GM23338 (cell line): ENCODE results near the gene ZNF468. TPM values are rescaled to one million over a fixed set of nuclear protein-coding genes. Genes with fewer than 3 reads are reported as not detected.
A peak's percentile ranks its signal among the peaks of the same experiment; 100 is the strongest.
"Not testable (repeated sequence)": the region's sequence is repeated elsewhere in the genome, so short reads cannot be mapped to it uniquely, and the experiment has no call there.

Source experiments
- ATAC-seq: fragments of 200-7000 bp; cut with Tn5 transposase; 3 replicates; pipeline ENCODE4 v1.9.1; 2020
- DNase-seq: peaks from one replicate; pipeline ENCODE4 v3.0.0-alpha.2; 2015; ENCODE audit warnings: low spot score
- H2AFZ ChIP-seq: fragments of 200-600 bp; sonication (generic); 2 replicates; pipeline ENCODE4 v1.8.0; 2016; ENCODE audit warnings: antibody characterized with exemption, mild to moderate bottlenecking, moderate library complexity
- H3F3A ChIP-seq: fragments of 200-600 bp; sonication (generic); replicated peaks from 2 replicates; pipeline ENCODE4 v1.8.0; 2017; ENCODE audit warnings: antibody characterized with exemption, mixed run types, low read depth
- H3K27ac ChIP-seq: fragments of 200-600 bp; sonication (generic); 2 replicates; pipeline ENCODE4 v1.6.1; 2016; ENCODE audit warnings: low read depth
- H3K27me3 ChIP-seq: fragments of 200-600 bp; sonication (generic); 2 replicates; pipeline ENCODE4 v1.8.0; 2016; ENCODE audit warnings: mild to moderate bottlenecking, mixed run types, moderate library complexity; ENCODE audit not compliant: insufficient read depth
- H3K36me3 ChIP-seq: fragments of 200-600 bp; sonication (generic); 2 replicates; pipeline ENCODE4 v1.8.0; 2016; ENCODE audit warnings: mild to moderate bottlenecking; ENCODE audit not compliant: insufficient read depth
- H3K4me1 ChIP-seq: fragments of 200-600 bp; sonication (generic); 2 replicates; pipeline ENCODE4 v1.8.0; 2016; ENCODE audit warnings: mild to moderate bottlenecking, moderate library complexity; ENCODE audit not compliant: insufficient read depth
- H3K4me2 ChIP-seq: fragments of 200-600 bp; sonication (generic); 2 replicates; pipeline ENCODE4 v1.7.1; 2017; ENCODE audit warnings: mixed run types
- H3K4me3 ChIP-seq: fragments of 200-600 bp; sonication (generic); 2 replicates; pipeline ENCODE4 v1.6.1; 2016; ENCODE audit warnings: mixed run types
- H3K79me2 ChIP-seq: fragments of 200-600 bp; sonication (generic); replicated peaks from 2 replicates; pipeline ENCODE4 v1.8.0; 2017; ENCODE audit warnings: mild to moderate bottlenecking; ENCODE audit not compliant: insufficient read depth
- H3K9me2 ChIP-seq: fragments of 200-600 bp; sonication (generic); 2 replicates; pipeline ENCODE4 v1.8.0; 2017; ENCODE audit not compliant: insufficient read depth
- H4K20me1 ChIP-seq: fragments of 200-600 bp; sonication (generic); replicated peaks from 2 replicates; pipeline ENCODE4 v1.8.0; 2017; ENCODE audit warnings: mild to moderate bottlenecking; ENCODE audit not compliant: insufficient read depth
- H3K27ac Mint-ChIP-seq: 2 replicates; pipeline ENCODE4 v1.8.0; 2020; ENCODE audit warnings: inconsistent platforms, mild to moderate bottlenecking, moderate library complexity, mixed read lengths
- H3K27me3 Mint-ChIP-seq: 3 replicates; pipeline ENCODE4 v1.8.0; 2022; ENCODE audit warnings: low read depth, mild to moderate bottlenecking, moderate library complexity, mixed read lengths, inconsistent platforms; ENCODE audit not compliant: insufficient read depth, poor library complexity
- H3K36me3 Mint-ChIP-seq: 3 replicates; pipeline ENCODE4 v1.8.0; 2021; ENCODE audit warnings: low read depth, mild to moderate bottlenecking, inconsistent platforms, moderate library complexity, mixed read lengths
- H3K4me1 Mint-ChIP-seq: 3 replicates; pipeline ENCODE4 v1.8.0; 2020; ENCODE audit warnings: mild to moderate bottlenecking, inconsistent platforms, mixed read lengths
- H3K4me3 Mint-ChIP-seq: 3 replicates; pipeline ENCODE4 v1.8.0; 2021; ENCODE audit warnings: moderate library complexity, mild to moderate bottlenecking, inconsistent platforms, mixed read lengths
- H3K9me3 Mint-ChIP-seq: 3 replicates; pipeline ENCODE4 v1.8.0; 2020; ENCODE audit warnings: moderate library complexity, mild to moderate bottlenecking, inconsistent platforms, mixed read lengths
- NANOG ChIP-seq: IDR thresholded peaks from 2 replicates; pipeline ENCODE4 v1.6.1; 2016; ENCODE audit warnings: antibody characterized with exemption, borderline replicate concordance
- POLR2AphosphoS5 ChIP-seq: IDR thresholded peaks from 2 replicates; pipeline ENCODE4 v1.6.1; 2016; ENCODE audit warnings: antibody characterized with exemption, low read depth
- ZNF462 ChIP-seq: fragments of 250-450 bp; sonication (Bioruptor Pico); IDR thresholded peaks from 2 replicates; pipeline ENCODE4 v1.5.0; 2020; ENCODE audit warnings: mild to moderate bottlenecking, moderate library complexity
- polyA plus RNA-seq: library from polyadenylated mRNA; unstranded; fragments of >200 nt; fragmentation: Nextera tagmentation; extraction: Ambion mirVana; gene quantifications from 2 replicates; pipeline ENCODE4 v1.2.1, GENCODE V29; 2016
- total RNA-seq: library from RNA; depleted of rRNA; stranded (reverse); fragments of >200 nt; shearing (Covaris generic); gene quantifications from 2 replicates; pipeline ENCODE4 v1.2.3, GENCODE V29; 2014

The ZNF468 gene
- total and polyA plus RNA-seq, 2 experiments from 2014 or later: 11.8 to 34.9 TPM

GRCh38 chr19:52823676-52824075, 33.7 kb downstream of the ZNF468 start (continued):
- no peak for TF ChIP-seq ZNF462
- TF ChIP-seq NANOG: no peak

- H3K79me2 ChIP-seq, H3K27ac Mint-ChIP-seq, H4K20me1 ChIP-seq, H3K4me1 ChIP-seq, H3K4me1 Mint-ChIP-seq, H3K36me3 ChIP-seq, H3K27ac ChIP-seq, H3K9me3 Mint-ChIP-seq, H3K27me3 ChIP-seq, H3K9me2 ChIP-seq, H3F3A ChIP-seq: not testable (repeated sequence)
- Mint-ChIP-seq H3K27me3 (peaks cover 22% of the 10 kb centered on the region), H3K4me3 (peak within 1 kb of the TSS; percentile 96), H3K36me3 (peaks cover 14% of the 10 kb centered on the region)
- ATAC-seq (peak; percentile 98), DNase-seq (peak; percentile 68)
- TF ChIP-seq POLR2AphosphoS5: peak; percentile 48
- 0 out of 2 replicates have a peak within 1 kb of the TSS, but pooled peaks have one; percentile 66 for H2AFZ ChIP-seq
- H3K4me3 ChIP-seq: peak within 1 kb of the TSS; percentile 89
- H3K4me2 ChIP-seq: peak within 1 kb of the TSS; percentile 91
Measured at GRCh38 chr19:52821204-52821960, 36.0 kb downstream of the ZNF468 start, which contains the start of gene ZNF28. Gene ZNF28, minus strand, starts transcription at chr19:52821633. Its CDS starts 3,675 bp downstream, at chr19:52817958.

GRCh38 chr19:52820472-52821203, 36.8 kb downstream of the ZNF468 start:
- not testable (repeated sequence) for H3K4me1 ChIP-seq, H3K9me2 ChIP-seq, H3K9me3 Mint-ChIP-seq, H3K79me2 ChIP-seq, H3K36me3 ChIP-seq, H3K27ac Mint-ChIP-seq, H3K27ac ChIP-seq, H3K27me3 ChIP-seq, H3F3A ChIP-seq, H4K20me1 ChIP-seq, H3K4me1 Mint-ChIP-seq
- 0 out of 2 replicates have a peak overlapping the region, but pooled peaks have one; percentile 66 for H2AFZ ChIP-seq
- H3K4me2 ChIP-seq: peak overlapping the region; percentile 91
- peak overlapping the region; percentile 89 for H3K4me3 ChIP-seq
- ATAC-seq (peak; percentile 82), DNase-seq (peak; percentile 57)
- Mint-ChIP-seq H3K36me3 (peaks cover 17% of the 10 kb centered on the region), H3K27me3 (peaks cover 22% of the 10 kb centered on the region), H3K4me3 (peak overlapping the region; percentile 96)
